Ectodermal cell (in vitro differentiated cells): ENCODE data around the gene SLC6A20.

Experiments
- H3K27ac ChIP-seq: 2 replicates; pipeline ENCODE4 v1.7.0; 2013; ENCODE audit warnings: mild to moderate bottlenecking, low read depth, low read length; ENCODE audit not compliant: insufficient read depth, poor library complexity, severe bottlenecking
- H3K27me3 ChIP-seq: 2 replicates; pipeline ENCODE4 v1.7.0; 2013; ENCODE audit warnings: mild to moderate bottlenecking, low read length; ENCODE audit not compliant: insufficient read depth, control insufficient read depth, poor library complexity, severe bottlenecking
- H3K36me3 ChIP-seq: one replicate; pipeline ENCODE4 v1.7.0; 2013; ENCODE audit warnings: low read length; ENCODE audit not compliant: control insufficient read depth, insufficient read depth
- H3K4me1 ChIP-seq: one replicate; pipeline ENCODE4 v1.7.0; 2013; ENCODE audit warnings: low read length; ENCODE audit not compliant: control insufficient read depth, insufficient read depth
- H3K4me3 ChIP-seq: 2 replicates; pipeline ENCODE4 v1.7.0; 2013; ENCODE audit warnings: low read depth, low read length, control low read depth; ENCODE audit not compliant: insufficient read depth
- H3K9me3 ChIP-seq: 2 replicates; pipeline ENCODE4 v1.7.0; 2013; ENCODE audit warnings: mild to moderate bottlenecking, low read length, moderate library complexity; ENCODE audit not compliant: control insufficient read depth
- WGBS, 2 experiments: methylation state at CpG; one replicate each; pipeline ENCODE4 v1.1.7; 2013; ENCODE audit warnings: missing lambda C conversion rate in 2 of 2; 5-methylcytosine and 5-hydroxymethylcytosine counted together

The SLC6A20 gene

DNA sequence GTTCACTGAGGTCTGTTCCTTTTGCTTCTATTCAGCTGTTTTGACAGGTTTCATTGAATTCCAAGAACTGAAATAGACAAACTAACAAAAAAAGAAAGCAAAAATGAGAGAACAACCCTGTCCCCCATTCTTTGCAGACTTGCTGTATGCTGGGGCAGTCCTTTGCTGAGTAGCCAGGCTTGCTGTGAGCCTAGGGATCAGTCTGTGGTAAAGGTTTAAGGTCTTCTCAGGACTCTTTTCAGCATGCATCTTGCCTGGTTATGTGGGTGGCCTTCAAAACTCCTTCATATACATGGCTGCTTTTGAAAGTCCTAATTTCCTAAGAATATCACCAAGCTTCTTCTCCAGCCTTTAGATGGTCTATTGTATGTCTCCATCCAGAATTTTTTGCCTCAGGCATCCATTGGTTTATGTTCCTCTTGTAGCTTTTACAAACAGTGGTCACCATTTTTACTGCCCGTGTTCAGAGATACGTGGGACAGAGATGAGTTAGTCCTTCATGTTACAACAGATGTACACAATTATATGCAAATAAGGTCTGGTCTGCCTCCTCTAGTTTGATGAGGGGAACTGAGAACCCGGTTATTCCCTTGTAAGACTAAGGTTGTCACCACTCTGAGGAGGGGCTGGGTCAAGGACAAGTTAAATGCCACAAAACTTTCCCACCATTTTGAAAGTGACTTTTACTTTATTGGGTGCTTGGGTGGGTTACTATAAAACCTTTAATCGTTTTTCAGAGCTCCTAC is 65.8 kb downstream of the SLC6A20 start:
- H3K36me3 ChIP-seq, result peaks cover 32% of the 10 kb centered on the region
- no peaks in the 10 kb centered on the region for H3K9me3 ChIP-seq
- H3K4me1 ChIP-seq, result no peaks in the 10 kb centered on the region
- 95 to 98% methylated on average over 4 of the region's 4 CpGs for WGBS, 2 experiments
- H3K4me3 ChIP-seq, result no peak overlapping the region
- no peaks in the 10 kb centered on the region for H3K27me3 ChIP-seq
- no peak overlapping the region for H3K27ac ChIP-seq

DNA sequence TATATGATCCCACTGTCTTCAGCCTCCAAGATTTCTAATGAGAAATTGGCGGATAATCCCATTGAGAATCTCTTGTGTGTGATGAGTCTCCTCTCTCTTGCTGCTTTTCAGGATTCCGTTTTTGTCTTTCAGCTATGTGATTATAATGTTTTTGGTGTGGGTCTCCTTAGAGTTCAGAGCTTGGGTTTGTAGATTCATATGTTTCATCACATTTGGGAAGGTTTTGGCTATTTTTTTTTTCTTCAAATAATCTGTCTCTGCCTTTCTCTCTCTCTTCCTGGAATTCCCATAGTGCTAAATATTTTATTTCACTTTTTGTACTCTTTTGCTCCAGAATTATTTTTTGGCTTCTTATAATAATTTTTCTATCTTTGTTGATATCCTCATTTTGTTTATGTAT is 66.7 kb downstream of the SLC6A20 start:
- Histone ChIP-seq H3K27ac (no peak overlapping the region), H3K4me1 (no peaks in the 10 kb centered on the region), H3K9me3 (no peaks in the 10 kb centered on the region), H3K27me3 (no peaks in the 10 kb centered on the region), H3K36me3 (peaks cover 22% of the 10 kb centered on the region), H3K4me3 (no peak overlapping the region)
- WGBS, 2 experiments, result 96% methylated on average over 2 of the region's 2 CpGs

DNA sequence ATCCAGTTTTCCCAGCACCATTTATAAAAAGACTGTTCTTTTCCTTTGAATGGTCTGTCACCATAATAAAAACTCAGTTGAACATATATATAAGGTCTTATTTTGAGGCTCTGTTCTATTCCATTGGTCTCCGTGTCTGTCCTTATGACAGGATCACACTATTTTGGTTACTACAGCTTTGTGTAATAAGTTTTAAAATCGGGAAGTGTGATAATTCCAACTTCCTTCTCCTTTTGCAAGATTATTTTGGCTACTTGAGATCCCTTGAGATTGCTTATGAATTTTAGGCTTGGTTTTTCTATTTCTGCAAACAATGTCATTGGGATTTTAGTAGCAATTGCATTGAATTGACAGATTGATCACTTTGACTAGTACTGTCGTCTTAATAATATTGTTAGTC is 71.4 kb downstream of the SLC6A20 start:
- Histone ChIP-seq H3K4me1 (no peaks in the 10 kb centered on the region), H3K9me3 (no peaks in the 10 kb centered on the region), H3K36me3 (peaks cover 18% of the 10 kb centered on the region), H3K4me3 (no peak overlapping the region), H3K27ac (no peak overlapping the region), H3K27me3 (no peaks in the 10 kb centered on the region)
- WGBS, 2 experiments, result 93 to 100% methylated on average over 2 to 3 of the region's 3 CpGs

DNA sequence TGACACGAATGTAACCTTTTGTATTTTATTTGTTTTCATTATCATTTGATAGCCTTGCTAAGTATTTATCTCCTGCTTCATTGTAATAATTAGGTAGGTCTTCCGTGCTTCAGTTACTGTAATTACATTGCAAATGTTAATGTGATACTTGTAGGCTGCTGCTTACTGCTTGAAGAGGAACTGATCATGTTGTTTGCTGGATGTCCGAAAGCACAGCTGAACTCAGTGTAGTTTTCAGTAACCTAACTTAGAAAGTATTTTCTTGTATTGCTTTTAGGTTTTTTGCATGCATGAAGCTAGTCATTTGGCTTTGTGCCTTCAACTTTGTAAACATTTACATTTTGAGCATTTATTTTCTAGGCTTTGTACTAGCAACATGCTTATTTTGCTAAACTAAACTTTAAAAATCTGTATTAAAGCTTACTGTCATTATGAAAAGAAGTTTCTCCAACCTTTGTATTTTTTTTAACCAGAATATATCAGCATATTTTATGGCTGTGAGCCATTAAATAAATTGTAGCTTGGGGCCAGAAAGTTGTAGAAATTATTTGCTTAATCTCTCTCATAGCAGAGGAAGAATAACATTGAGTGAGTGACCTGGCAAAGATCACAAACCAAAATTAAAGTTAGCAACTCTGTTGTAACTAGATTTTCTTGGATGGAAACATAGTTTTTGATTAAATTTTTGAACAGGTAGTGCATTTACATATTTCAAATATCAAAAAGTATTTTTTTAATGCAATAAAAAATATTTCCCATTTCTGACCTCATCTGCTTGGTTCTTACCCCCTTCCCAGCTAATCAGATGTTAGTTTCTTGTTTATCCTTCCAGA is 76.5 kb downstream of the SLC6A20 start:
- WGBS, 2 experiments, result 92 to 96% methylated on average over 2 to 3 of the region's 3 CpGs
- Histone ChIP-seq H3K9me3 (no peaks in the 10 kb centered on the region), H3K4me1 (no peaks in the 10 kb centered on the region), H3K36me3 (peaks cover 24% of the 10 kb centered on the region), H3K27ac (no peak overlapping the region), H3K27me3 (no peaks in the 10 kb centered on the region), H3K4me3 (no peak overlapping the region)

DNA sequence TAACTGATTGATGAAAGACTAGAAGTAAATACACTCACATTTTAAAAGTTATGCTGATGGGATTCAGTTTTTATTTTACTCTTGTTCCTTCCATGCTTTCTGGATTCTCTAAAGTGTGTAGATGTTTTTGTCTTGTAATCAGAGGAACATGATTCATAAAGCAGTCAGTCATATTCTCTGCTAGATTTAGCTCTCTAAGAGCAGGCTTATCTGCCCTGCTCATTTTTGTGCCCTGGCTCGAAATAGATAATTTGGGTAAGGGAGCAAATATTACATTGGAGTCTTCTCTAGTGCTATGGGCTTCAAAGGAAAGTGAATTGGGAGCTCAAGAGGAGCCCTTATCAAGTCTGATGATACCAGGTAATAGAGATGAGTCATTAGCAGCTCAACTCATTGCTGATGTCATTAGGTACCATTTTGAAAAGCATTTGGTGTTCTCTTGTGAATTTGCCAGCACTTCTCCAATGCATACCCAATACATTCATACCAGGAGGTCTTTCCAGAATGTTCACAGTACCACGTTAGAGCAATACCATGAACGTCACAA is 79.5 kb downstream of the SLC6A20 start:
- no peak overlapping the region for H3K27ac ChIP-seq
- WGBS, 2 experiments, result 81 to 84% methylated on average over 3 of the region's 3 CpGs
- H3K4me3 ChIP-seq, result no peak overlapping the region
- H3K27me3 ChIP-seq, result no peaks in the 10 kb centered on the region
- H3K9me3 ChIP-seq, result no peaks in the 10 kb centered on the region
- H3K4me1 ChIP-seq, result no peaks in the 10 kb centered on the region
- H3K36me3 ChIP-seq, result peaks cover 13% of the 10 kb centered on the region

DNA sequence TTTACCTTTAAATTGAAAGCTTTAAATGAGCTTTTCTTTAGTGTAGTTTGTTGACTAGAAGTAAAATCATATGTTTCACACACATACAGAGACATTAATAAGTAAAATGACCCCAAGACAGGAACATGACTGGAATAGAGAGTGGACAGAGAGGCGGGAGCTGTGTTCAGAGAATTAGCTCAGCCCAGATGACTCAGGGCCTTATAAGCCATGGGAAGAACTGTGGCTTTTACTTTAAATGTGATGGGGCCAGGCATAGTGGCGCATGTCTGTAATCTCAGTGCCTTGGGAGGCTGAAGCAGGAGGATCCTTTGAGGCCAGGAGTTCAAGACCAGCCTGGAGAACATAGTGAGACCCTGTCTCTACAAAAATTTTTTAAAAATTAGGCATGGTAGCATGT is 80.4 kb downstream of the SLC6A20 start:
- H3K4me1 ChIP-seq, result no peaks in the 10 kb centered on the region
- no peak overlapping the region for H3K4me3 ChIP-seq
- no peak overlapping the region for H3K27ac ChIP-seq
- no peaks in the 10 kb centered on the region for H3K9me3 ChIP-seq
- peaks cover 12% of the 10 kb centered on the region for H3K36me3 ChIP-seq
- no peaks in the 10 kb centered on the region for H3K27me3 ChIP-seq
- 94 to 96% methylated on average over 2 of the region's 2 CpGs for WGBS, 2 experiments

DNA sequence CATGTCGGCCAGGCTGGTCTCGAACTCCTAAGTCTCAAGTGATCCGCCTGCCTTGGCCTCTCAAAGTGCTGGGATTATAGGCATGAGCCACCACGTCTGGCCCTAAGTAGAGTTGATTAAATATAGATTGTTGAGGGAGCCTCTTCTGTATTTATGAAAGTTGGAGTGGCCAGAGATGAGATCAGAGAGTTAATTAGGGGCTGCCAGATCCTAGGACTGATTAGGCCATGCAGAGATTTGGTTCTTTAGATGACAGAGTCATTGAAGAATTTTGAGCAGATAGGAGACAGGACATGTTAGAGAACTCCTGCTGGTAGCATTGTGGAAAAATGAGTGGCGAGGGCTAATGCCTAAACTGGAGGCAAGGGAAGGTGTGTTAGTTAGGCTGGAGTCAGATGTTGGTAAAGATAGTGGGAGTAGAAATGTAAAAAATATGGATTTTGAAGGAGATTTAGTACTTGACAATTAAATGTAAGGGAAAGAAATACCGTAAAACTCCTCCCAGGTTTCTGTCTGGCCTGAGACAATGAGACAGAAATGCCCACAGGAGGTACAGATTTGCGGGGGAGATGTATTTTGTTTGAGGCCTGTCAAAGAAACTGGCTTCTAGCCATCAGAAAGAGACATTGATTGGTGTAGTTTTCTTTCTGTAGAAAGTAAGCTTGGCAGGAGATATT is 83.8 kb downstream of the SLC6A20 start:
- H3K27ac ChIP-seq, result no peak overlapping the region
- H3K36me3 ChIP-seq, result peaks cover 8% of the 10 kb centered on the region
- 94% methylated on average over 7 of the region's 7 CpGs for WGBS, 2 experiments
- H3K9me3 ChIP-seq, result no peaks in the 10 kb centered on the region
- no peak overlapping the region for H3K4me3 ChIP-seq
- no peaks in the 10 kb centered on the region for H3K4me1 ChIP-seq
- no peaks in the 10 kb centered on the region for H3K27me3 ChIP-seq

DNA sequence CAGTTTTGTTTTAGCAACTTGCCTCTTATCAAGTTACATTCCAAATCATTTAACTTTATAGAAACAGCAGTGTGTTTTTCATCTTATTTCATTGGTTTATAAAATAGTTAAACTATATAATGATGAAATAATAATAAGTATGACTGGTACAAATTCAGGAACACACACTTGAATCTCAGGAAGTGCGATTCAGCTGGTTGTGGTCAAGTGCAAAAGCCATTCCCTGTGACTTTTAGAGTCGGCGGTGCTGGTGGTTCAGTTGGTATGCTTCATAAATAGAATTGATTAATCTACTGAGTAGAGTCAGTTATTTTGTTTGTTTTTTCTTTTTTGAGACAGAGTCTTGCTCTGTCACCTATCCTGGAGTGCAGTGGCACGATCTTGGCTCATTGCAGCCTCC is 84.4 kb downstream of the SLC6A20 start:
- 95 to 98% methylated on average over 4 of the region's 4 CpGs for WGBS, 2 experiments
- Histone ChIP-seq H3K4me1 (no peaks in the 10 kb centered on the region), H3K27me3 (no peaks in the 10 kb centered on the region), H3K4me3 (no peak overlapping the region), H3K36me3 (peaks cover 11% of the 10 kb centered on the region), H3K27ac (no peak overlapping the region), H3K9me3 (no peaks in the 10 kb centered on the region)

DNA sequence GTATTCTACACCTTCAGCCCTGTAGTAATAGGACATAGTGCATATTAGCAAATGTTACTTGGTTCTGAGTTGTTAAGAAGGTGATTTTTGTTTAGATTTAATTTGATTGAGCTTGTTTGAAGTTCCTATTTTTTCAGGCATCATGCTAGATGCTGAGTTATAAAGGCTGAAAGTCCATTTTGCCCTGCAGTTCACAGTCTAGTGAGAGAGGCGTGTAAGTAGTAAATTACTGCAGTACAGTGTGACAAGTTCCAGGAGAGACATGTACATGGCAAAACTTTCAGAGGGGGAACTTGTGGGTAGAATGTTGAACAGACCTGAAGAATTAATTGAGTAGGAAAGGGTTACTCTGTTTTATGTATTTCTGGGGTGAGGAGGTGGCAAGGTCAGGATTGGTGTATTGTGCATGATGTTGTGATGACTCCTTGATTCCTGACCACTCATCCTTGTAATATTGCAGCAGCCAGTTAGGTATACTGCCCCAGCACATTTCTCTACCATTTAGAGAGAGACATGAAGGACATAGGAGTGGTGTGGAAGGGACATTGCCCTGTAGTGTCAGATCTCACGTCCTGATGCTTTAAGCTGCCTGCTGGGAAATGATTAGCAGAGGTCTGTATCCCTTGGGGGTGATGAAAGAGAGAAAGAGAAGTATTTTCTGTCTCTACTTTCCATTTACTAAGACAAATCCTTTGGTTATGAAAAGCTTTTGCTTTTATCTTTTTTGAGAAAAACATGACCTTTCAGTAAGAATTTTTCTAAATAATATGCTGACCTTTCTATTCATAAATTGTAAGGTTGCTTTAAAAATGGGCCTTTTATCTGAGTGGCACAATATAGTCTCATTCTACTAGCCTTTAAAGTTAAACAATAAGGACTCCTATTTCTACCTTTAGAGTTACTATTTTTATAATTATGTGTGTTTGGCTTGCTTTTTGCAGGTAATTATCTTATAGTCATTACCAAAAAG is 90.2 kb downstream of the SLC6A20 start:
- Histone ChIP-seq H3K27ac (no peak overlapping the region), H3K36me3 (peaks cover 3% of the 10 kb centered on the region), H3K4me1 (peaks cover 7% of the 10 kb centered on the region), H3K9me3 (no peaks in the 10 kb centered on the region), H3K4me3 (no peak overlapping the region), H3K27me3 (no peaks in the 10 kb centered on the region)
- 71 to 75% methylated on average over 2 of the region's 2 CpGs for WGBS, 2 experiments
